Activated naive CD4-positive, alpha-beta T cell treated with anti-CD3 and anti-CD28 coated beads, Interleukin-2, amount 50 U/mL, for 24 hours (primary cell): Measurements from ENCODE around the gene RIMS1.

Source experiments
- H3K27ac Mint-ChIP-seq: one replicate; pipeline ENCODE4 v1.8.0; 2021; ENCODE audit warnings: mild to moderate bottlenecking, mixed read lengths
- H3K27me3 Mint-ChIP-seq: one replicate; pipeline ENCODE4 v1.8.0; 2021; ENCODE audit warnings: mixed read lengths
- H3K36me3 Mint-ChIP-seq: one replicate; pipeline ENCODE4 v1.8.0; 2021; ENCODE audit warnings: mixed read lengths
- H3K4me1 Mint-ChIP-seq: one replicate; pipeline ENCODE4 v1.8.0; 2021; ENCODE audit warnings: mixed read lengths
- H3K4me3 Mint-ChIP-seq: one replicate; pipeline ENCODE4 v1.8.0; 2021; ENCODE audit warnings: mild to moderate bottlenecking, mixed read lengths
- H3K9me3 Mint-ChIP-seq: one replicate; pipeline ENCODE4 v1.8.0; 2021; ENCODE audit warnings: mixed read lengths

Gene RIMS1

DNA sequence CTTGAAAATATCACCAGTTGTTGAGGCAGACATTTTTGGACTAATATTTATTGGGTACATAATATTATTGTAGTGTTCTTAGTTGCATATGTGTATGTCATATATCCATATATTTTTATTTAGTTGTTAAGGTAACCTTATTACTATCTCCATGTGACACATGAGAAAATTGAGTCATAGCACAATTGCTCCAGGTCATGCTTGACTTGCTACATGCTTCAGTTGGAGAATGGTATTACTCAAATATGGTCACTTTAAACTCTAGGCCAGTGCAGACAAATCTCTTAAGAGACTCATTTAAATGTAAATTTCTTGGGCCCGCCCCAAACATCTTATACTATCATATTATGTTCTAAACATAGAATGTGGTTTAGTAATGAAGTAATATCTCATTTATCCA is 246.1 kb downstream of the RIMS1 start:
- H3K27me3 Mint-ChIP-seq, result no peaks in the 10 kb centered on the region
- no peaks in the 10 kb centered on the region for H3K4me1 Mint-ChIP-seq
- no peak overlapping the region for H3K27ac Mint-ChIP-seq
- no peaks in the 10 kb centered on the region for H3K36me3 Mint-ChIP-seq
- H3K9me3 Mint-ChIP-seq, result no peaks in the 10 kb centered on the region
- no peak overlapping the region for H3K4me3 Mint-ChIP-seq

DNA sequence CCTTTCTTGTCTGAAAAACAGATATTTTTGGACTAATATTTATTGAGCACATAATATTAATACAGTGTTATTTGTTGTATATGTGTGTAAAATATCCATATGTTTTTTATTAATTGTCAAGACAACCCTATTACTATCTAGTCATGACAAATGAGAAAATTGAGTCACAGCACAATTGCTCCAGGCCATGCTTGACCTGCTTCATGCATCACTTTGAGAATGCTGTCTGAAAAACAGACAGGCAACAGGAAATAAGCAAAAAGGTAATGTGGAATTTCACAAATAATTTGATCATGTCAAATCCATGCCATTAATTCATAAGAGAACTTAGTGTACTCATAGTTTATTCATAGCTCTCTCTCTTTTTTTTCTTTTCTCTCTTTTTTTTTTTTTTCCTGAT is 246.5 kb downstream of the RIMS1 start:
- H3K27ac Mint-ChIP-seq, result no peak overlapping the region
- no peaks in the 10 kb centered on the region for H3K4me1 Mint-ChIP-seq
- H3K36me3 Mint-ChIP-seq, result no peaks in the 10 kb centered on the region
- H3K4me3 Mint-ChIP-seq, result no peak overlapping the region
- no peaks in the 10 kb centered on the region for H3K9me3 Mint-ChIP-seq
- no peaks in the 10 kb centered on the region for H3K27me3 Mint-ChIP-seq

DNA sequence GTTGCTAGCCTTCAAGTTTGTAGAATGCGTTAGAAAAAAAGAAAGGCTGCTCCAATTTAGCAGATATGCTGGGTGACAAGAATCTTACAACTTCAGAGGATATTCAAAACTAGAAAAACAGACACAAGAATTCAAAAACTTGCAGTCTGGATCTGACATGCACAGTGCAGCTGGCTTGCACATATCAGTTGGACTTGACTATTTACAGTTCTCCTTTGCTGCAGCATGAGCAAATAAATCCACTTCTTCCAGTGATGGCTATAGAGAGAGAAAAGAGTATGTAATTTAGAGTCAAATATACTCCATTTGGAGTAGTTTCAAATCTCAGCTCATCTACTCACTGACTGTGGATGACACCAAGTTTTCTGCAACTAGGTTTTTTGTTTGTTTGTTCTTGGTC is 247.0 kb downstream of the RIMS1 start:
- Mint-ChIP-seq H3K27me3 (no peaks in the 10 kb centered on the region), H3K4me1 (no peaks in the 10 kb centered on the region), H3K4me3 (no peak overlapping the region), H3K9me3 (no peaks in the 10 kb centered on the region), H3K27ac (no peak overlapping the region), H3K36me3 (no peaks in the 10 kb centered on the region)

DNA sequence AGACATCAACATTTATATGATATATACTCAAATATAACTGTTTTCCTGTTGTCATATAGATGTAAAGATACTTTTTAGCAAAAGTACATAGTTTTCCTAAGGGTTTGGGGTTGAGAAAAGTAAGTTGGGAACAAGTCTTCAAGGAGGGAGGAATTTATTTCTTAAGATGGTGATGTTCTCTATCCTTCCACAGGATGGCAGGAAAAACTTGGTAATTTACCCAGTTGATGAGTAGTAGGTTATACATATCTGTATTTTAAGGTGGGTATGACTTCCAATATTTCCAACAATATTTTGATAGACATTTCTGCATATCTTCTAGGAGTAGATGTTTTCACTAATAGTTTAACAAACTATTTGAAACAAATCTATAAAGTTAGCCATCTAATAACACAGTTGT is 254.4 kb downstream of the RIMS1 start:
- no peaks in the 10 kb centered on the region for H3K9me3 Mint-ChIP-seq
- H3K27ac Mint-ChIP-seq, result no peak overlapping the region
- no peaks in the 10 kb centered on the region for H3K36me3 Mint-ChIP-seq
- no peaks in the 10 kb centered on the region for H3K27me3 Mint-ChIP-seq
- H3K4me1 Mint-ChIP-seq, result no peaks in the 10 kb centered on the region
- no peak overlapping the region for H3K4me3 Mint-ChIP-seq

DNA sequence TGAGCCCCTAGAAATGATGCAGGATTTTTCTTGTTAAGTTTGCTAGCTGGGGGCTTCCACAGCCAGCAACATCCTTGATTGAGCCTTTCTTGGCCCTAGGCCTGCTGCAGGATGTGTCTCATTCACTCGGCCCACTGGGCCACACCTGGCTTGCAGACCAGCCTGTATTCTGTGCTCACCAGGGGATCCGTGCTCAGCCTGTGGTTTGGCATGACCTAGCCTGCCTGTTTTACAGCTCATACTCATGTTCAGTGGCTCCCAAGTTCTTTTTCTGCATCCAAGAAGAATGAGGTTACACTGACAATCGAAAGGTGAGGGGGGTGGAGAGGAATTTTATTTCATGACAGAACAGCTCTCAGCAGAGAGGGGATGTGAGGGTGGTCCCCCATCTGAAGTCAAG is 263.4 kb downstream of the RIMS1 start:
- no peak overlapping the region for H3K4me3 Mint-ChIP-seq
- peaks cover 7% of the 10 kb centered on the region for H3K9me3 Mint-ChIP-seq
- no peaks in the 10 kb centered on the region for H3K27me3 Mint-ChIP-seq
- H3K27ac Mint-ChIP-seq, result no peak overlapping the region
- no peaks in the 10 kb centered on the region for H3K36me3 Mint-ChIP-seq
- no peaks in the 10 kb centered on the region for H3K4me1 Mint-ChIP-seq

DNA sequence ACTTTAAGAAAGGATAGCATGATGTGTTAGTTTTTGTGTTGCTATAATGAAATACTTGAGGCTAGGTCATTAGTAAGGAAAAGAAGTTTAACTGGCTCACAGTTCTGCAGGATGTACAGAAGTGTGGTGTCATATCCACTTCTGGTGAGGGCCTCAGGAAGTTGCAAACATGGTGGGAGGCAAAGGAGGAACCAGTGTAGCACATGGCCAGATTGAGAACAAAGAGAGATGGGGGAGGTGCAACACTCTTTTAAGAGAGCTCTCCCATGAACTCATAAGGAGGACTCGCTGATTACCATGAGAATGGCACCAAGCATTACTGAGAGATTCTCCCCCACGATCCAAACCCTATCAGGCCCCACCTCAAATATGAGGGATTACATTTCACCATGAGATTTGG is 265.4 kb downstream of the RIMS1 start:
- peaks cover 5% of the 10 kb centered on the region for H3K9me3 Mint-ChIP-seq
- H3K27me3 Mint-ChIP-seq, result no peaks in the 10 kb centered on the region
- H3K27ac Mint-ChIP-seq, result no peak overlapping the region

DNA sequence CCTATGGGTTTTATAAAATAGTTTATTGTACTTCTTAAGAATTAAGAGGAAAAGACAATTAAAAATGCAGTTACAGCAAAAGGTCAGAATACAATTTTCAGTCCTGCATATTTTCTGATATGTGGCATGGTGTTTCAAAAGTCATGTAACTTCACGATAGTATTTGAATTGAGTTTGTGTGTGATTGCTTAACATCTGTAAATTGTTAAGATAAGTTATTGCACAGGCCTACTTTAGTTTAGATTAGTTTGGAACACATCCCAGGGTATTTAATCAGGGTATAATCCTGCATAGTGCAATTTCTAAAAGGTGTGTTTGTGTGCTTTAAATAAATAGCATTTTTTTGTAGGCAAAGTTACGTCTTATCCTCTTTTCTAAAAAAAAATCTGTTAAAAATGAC is 289.6 kb downstream of the RIMS1 start:
- no peaks in the 10 kb centered on the region for H3K9me3 Mint-ChIP-seq
- no peak overlapping the region for H3K27ac Mint-ChIP-seq
- H3K27me3 Mint-ChIP-seq, result peaks cover 5% of the 10 kb centered on the region
- H3K36me3 Mint-ChIP-seq, result no peaks in the 10 kb centered on the region
- H3K4me1 Mint-ChIP-seq, result no peaks in the 10 kb centered on the region
- no peak overlapping the region for H3K4me3 Mint-ChIP-seq

More for the DNA sequence above, 265.4 kb downstream of the RIMS1 start:
- no peak overlapping the region for H3K4me3 Mint-ChIP-seq
- no peaks in the 10 kb centered on the region for H3K4me1 Mint-ChIP-seq
- no peaks in the 10 kb centered on the region for H3K36me3 Mint-ChIP-seq

DNA sequence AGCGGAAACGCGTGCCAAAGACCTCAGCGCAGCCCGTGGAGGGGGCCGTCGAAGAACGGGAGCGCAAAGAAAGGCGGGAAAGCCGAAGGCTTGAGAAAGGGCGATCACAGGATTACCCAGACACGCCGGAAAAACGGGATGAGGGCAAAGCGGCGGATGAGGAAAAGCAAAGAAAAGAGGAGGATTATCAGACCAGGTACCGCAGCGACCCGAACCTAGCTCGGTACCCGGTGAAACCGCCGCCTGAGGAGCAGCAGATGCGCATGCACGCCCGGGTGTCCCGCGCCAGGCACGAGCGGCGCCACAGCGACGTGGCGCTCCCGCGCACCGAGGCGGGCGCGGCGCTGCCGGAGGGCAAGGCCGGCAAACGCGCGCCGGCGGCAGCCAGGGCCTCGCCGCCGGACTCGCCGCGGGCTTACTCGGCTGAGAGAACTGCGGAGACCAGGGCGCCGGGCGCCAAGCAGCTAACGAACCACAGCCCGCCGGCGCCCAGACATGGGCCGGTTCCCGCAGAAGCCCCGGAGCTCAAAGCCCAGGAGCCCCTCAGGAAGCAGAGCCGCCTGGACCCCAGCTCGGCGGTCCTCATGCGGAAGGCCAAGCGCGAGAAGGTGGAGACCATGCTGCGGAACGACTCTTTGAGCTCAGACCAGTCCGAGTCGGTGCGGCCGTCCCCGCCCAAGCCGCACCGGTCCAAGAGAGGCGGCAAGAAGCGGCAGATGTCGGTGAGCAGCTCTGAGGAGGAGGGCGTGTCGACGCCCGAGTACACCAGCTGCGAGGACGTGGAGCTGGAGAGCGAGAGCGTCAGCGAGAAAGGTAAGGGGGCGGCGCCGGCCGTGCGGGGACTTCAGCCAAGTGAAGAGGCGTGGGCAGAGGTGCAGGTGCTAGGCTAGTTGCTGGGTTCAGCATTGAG is 296.2 kb downstream of the RIMS1 start:
- Mint-ChIP-seq H3K27me3 (peaks cover 27% of the 10 kb centered on the region), H3K9me3 (no peaks in the 10 kb centered on the region), H3K4me3 (no peak overlapping the region), H3K27ac (peak overlapping the region; percentile 10), H3K4me1 (peaks cover 5% of the 10 kb centered on the region), H3K36me3 (peaks cover 3% of the 10 kb centered on the region)

DNA sequence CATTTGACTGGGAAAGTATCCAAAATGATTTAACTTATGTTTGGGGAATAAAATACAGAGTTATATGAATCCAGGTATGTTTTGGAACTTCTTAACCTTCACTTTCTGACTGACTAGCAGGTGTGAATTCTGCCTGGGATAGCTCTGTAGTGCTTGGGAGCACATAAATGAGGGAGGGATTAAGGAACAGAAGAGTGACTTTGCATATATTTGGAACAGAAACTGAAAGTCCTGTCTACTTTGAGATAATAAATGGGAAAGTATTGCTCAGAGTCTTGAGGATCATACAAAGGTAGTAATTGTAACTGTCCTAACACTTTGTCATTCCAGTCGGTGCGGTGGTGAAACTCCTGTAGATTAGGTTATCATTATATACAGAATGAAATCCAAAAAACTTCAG is 317.6 kb downstream of the RIMS1 start:
- H3K27ac Mint-ChIP-seq, result no peak overlapping the region
- no peak overlapping the region for H3K4me3 Mint-ChIP-seq
- no peaks in the 10 kb centered on the region for H3K27me3 Mint-ChIP-seq
- H3K36me3 Mint-ChIP-seq, result no peaks in the 10 kb centered on the region
- H3K4me1 Mint-ChIP-seq, result no peaks in the 10 kb centered on the region
- H3K9me3 Mint-ChIP-seq, result no peaks in the 10 kb centered on the region

DNA sequence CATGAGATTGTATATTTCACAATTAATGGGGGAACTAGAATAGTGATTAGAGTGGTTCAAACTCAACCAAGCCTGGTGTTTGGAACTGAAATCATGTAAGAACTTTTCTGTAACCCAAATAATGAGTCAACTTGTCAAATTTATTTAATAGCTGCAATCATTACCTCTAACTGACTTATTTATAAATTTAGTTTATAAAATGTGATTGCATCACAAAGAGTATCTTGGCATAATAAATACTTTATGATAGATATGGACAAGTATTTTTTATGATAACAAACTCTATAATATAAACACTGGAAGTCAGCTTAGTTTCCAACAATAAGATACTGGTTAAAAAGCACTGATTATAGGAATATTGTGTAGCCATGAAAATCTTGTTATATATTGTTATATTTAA is 319.1 kb downstream of the RIMS1 start:
- H3K36me3 Mint-ChIP-seq, result no peaks in the 10 kb centered on the region
- no peak overlapping the region for H3K4me3 Mint-ChIP-seq
- H3K27ac Mint-ChIP-seq, result no peak overlapping the region
- no peaks in the 10 kb centered on the region for H3K27me3 Mint-ChIP-seq
- H3K4me1 Mint-ChIP-seq, result no peaks in the 10 kb centered on the region
- no peaks in the 10 kb centered on the region for H3K9me3 Mint-ChIP-seq

DNA sequence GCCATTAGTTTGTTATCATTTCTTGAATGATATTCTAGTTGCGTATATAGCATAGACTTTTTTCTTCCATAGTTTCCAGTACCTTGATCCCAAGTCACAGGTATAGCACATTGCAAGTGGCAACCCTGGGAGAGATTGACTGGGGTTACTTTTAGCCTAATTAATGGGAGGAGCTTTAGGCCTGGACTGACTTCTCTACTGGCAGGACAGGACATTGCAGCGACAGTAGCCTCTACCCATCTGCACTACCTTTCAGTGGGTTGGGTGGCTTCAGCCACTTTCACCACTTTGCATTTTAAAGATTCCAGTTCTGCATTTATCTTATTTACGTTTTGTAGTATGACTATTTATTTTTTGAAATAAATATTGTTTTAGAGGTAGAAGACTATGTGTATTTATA is 320.3 kb downstream of the RIMS1 start:
- Mint-ChIP-seq H3K27me3 (no peaks in the 10 kb centered on the region), H3K36me3 (no peaks in the 10 kb centered on the region), H3K4me1 (no peaks in the 10 kb centered on the region), H3K9me3 (no peaks in the 10 kb centered on the region), H3K27ac (no peak overlapping the region), H3K4me3 (no peak overlapping the region)

DNA sequence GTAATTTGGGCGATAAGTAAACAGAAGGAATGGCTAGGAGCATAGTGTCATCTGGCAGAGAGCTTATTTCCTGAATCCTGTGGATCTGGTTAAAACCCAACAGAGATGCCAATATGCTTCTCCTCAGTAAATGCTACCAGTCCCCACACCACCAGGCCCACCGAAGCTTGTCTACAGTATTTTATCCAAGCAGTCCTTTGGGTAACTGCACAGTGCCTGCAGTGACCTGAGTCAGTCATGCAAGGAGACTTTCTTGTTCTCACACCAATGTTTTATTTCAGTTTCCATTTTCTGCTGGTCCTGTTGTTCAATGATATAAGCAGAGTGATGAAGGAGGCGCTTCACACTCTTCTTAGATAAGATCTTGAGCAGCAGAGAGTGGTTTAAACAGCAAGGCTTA is 326.3 kb downstream of the RIMS1 start:
- Mint-ChIP-seq H3K4me1 (no peaks in the 10 kb centered on the region), H3K27me3 (no peaks in the 10 kb centered on the region), H3K36me3 (no peaks in the 10 kb centered on the region), H3K9me3 (no peaks in the 10 kb centered on the region), H3K27ac (no peak overlapping the region), H3K4me3 (no peak overlapping the region)

DNA sequence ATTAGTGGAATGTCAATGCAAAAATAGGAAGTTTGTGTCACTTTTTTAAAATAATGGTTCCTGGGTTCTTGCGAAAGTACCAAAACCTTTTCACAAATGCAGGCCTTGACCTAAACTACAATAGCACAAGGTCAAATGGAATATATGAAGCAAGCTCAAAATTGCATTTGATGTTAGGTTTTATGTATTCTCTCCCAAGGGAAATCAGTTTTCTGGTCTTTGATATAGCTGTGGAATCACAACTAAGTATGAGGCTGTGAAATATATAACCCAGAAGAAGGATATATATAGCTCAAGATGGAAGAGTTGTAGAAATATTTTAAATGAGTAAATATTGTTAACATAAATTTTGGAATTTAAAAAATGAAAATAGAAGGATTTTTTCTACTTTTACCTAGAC is 327.3 kb downstream of the RIMS1 start:
- Mint-ChIP-seq H3K27me3 (no peaks in the 10 kb centered on the region), H3K4me1 (no peaks in the 10 kb centered on the region), H3K4me3 (no peak overlapping the region), H3K27ac (no peak overlapping the region), H3K9me3 (no peaks in the 10 kb centered on the region), H3K36me3 (no peaks in the 10 kb centered on the region)

DNA sequence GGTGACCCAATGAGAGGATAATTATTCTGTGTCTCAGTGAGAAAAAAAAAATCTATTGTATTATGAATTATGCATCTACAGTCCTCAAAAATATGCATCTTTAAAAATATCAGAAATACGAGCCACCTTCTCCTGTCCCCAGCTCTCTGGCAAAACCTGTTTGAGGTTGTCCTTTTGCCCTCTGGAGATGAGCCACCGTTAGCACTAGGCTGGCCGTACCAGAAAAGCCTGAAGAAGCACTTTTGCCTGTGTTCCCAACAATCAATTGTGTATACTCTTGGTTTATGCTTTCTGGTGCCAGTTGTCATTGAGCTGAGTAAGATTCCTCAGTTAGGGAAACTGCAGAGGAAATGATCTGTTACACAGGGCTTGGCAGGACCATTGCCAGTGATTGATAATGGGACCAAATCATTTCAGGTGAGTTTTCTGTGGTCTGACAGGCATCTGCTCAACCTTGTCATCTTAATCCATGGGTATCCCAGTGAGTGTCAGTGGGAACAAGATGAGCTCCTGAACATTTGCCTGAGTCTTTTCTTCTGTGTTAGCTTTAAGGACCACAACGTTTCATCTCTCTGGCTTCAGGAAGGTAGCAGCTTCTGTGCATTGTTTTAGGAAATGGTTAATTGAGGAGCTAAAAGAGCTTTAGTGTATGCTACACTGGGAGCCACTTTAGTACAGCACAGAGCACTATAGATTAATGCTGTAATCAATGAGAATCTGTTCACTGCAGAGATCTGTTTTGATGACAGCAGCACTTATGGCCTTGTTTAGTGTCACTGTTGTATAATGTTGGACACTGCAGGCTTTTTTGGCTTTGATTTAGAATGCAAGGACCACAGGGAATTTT is 330.1 kb downstream of the RIMS1 start:
- Mint-ChIP-seq H3K27ac (no peak overlapping the region), H3K4me1 (no peaks in the 10 kb centered on the region), H3K4me3 (no peak overlapping the region), H3K9me3 (no peaks in the 10 kb centered on the region), H3K27me3 (no peaks in the 10 kb centered on the region), H3K36me3 (no peaks in the 10 kb centered on the region)

DNA sequence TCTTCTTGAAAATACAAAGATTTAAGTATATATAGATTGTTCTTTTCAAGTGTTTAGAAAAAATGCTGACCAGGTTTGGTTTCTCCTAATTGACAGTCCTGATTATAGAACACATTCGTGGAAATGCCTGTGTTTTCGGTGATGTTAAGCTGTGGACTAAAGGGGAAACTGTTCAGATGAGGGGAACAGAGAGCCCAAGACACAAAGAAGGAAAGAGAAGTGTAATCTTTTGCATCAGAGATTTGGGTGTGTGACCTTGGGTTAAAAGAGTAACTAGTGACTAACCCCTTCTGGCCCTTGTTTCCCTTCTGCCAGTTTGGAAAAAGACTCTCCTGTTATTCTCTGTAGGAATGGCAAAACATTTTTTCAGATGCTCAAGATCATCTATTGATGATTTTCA is 331.3 kb downstream of the RIMS1 start:
- Mint-ChIP-seq H3K4me1 (no peaks in the 10 kb centered on the region), H3K27ac (no peak overlapping the region), H3K36me3 (no peaks in the 10 kb centered on the region), H3K4me3 (no peak overlapping the region), H3K27me3 (no peaks in the 10 kb centered on the region), H3K9me3 (no peaks in the 10 kb centered on the region)

DNA sequence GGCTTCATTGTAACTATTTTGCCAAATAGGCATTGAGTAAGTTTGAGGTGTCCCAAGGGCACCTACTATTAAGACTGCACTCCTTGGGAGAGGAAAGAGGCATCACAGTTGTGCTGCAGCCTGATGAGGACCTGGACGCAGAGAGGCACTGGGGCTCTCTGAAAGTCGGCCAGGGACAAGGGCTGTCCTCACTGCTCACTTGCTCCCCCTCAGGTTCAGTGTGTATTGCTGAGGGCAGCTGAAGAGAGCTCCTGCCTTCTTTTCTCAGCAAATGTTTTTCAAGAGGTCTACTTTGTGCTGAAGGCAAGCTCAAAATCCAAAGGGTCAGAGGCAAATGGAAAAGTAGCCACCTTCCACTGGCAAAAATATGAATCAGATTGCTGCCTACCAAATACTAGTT is 331.8 kb downstream of the RIMS1 start:
- H3K4me3 Mint-ChIP-seq, result no peak overlapping the region
- H3K27me3 Mint-ChIP-seq, result no peaks in the 10 kb centered on the region
- no peaks in the 10 kb centered on the region for H3K9me3 Mint-ChIP-seq
- H3K4me1 Mint-ChIP-seq, result no peaks in the 10 kb centered on the region
- H3K27ac Mint-ChIP-seq, result no peak overlapping the region
- H3K36me3 Mint-ChIP-seq, result no peaks in the 10 kb centered on the region
